CMK (cell line): ENCODE data around the gene SERPINE1.
"Not testable (repeated sequence)": the region's sequence is repeated elsewhere in the genome, so short reads cannot be mapped to it uniquely, and the experiment has no call there.

Experiments
- DNase-seq: peaks from one replicate; pipeline ENCODE4 v3.0.0-alpha.2; 2010; ENCODE audit warnings: low read depth

SERPINE1 gene

DNA sequence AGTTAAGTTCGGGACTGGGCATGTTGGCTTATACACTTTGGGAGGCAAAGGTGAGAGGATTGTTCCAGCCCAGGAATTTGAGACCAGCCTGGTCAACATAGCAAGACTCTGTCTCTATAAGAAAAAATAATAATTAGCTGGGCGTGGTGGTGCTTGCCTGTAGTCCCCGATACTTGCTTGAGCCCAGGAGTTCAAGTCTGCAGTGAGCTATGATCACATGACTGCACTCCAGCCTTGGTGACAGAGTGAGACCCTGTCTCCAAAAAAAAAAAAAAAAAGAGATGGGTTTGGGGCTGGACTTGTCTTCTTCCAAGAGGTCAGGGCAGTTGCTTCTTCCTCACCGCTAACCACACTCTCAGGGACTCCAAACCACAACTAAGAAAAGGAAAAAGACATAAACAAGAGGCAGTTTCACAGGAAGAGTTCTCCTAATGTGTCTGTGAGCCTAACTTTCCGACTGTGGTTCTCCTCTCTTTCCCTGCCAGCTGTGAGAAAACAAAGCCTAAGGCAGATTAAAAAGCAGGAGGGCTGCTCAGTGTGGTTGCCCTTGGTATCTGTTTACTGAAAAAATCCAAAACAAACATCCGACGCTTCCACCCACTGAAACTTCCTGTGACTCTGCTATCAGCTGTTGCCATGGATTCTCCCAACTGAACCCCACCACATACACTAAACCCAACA is 2.4 kb upstream of the SERPINE1 start:
- DNase-seq = no peak

DNA sequence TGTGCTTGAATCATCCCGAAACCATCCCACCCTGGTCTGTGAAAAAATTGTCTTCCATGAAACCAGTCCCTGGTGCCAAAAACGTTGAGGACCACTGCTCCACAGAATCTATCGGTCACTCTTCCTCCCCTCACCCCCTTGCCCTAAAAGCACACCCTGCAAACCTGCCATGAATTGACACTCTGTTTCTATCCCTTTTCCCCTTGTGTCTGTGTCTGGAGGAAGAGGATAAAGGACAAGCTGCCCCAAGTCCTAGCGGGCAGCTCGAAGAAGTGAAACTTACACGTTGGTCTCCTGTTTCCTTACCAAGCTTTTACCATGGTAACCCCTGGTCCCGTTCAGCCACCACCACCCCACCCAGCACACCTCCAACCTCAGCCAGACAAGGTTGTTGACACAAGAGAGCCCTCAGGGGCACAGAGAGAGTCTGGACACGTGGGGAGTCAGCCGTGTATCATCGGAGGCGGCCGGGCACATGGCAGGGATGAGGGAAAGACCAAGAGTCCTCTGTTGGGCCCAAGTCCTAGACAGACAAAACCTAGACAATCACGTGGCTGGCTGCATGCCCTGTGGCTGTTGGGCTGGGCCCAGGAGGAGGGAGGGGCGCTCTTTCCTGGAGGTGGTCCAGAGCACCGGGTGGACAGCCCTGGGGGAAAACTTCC is 784 bp upstream of the SERPINE1 start:
- DNase-seq = no peak

DNA sequence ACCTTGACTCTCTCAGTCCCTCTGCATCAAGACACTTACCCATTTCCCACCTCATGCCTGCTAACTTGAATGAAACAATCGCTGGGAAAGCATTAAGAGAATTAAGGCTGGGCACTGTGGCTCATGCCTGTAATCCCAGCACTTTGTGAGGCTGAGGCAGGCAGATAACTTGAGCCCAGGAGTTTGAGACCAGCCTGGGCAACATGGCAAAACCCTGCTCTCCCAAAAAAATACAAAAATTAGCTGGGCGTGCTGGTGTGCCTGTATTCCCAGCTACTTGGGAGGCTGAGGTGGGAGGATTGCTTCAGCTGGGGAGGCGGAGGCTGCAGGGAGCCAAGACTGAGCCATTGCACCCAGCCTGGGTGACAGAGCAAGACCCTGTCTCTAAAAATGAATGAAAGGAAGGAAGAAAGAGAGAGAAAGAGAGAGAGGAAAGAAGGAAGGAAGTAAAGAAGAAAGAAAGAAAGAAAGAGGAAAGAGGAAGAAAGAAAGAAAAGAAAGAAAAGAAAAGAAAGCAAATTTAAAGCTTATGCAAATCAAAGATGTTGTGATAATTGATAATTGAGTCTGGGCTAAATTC is 646 bp downstream of the SERPINE1 start:
- DNase-seq = no peak

DNA sequence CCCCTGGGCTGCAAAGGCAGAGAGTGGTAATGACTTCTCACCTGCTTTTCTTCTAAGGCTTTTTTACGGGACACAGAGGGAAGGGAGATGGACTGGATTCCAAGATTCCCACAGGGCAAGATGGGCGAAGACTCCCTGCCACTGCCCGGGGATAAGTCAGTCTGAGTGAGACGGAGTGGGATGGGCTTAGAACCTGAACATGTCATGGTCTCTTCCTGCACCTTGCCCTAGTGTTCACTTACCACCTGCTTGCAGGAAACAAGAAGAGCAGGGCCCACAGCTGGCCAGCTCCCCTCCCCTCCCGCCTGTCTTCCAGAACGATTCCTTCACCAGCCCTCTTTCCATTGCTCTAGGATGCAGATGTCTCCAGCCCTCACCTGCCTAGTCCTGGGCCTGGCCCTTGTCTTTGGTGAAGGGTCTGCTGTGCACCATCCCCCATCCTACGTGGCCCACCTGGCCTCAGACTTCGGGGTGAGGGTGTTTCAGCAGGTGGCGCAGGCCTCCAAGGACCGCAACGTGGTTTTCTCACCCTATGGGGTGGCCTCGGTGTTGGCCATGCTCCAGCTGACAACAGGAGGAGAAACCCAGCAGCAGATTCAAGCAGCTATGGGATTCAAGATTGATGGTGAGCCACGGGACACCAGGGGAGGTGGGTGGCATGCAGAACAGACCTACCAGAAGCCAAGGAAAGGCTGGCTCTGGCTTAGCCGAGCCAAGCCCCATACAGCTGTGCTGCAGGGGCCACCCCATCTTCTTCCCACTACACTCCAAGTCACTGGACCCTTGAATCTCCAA is 1.3 kb downstream of the SERPINE1 start:
- DNase-seq = no peak

DNA sequence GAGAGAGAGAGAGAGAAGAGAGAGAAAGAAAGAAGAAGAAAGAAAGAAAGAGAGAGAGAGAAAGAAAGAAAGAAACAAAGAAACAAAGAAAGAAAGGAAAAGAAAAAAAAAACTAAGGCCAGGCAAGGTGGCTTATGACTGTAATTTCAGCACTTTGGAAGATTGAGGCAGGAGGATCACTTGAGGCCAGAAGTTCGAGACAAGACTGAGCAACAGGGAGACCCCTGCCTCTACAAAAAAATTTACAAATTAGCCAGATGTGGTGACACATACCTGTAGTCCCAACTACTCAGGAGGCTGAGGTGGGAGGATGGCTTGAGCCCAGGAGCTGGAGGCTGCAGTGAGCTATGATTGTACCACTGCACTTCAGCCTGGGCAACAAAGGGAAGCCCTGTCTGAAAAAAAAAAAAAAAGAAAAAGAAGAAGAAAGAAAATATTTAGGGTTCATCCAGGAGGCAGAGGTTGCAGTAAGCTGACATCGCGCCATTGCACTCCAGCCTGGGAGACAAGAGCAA is 2.8 kb downstream of the SERPINE1 start:
- DNase-seq = no peak

DNA sequence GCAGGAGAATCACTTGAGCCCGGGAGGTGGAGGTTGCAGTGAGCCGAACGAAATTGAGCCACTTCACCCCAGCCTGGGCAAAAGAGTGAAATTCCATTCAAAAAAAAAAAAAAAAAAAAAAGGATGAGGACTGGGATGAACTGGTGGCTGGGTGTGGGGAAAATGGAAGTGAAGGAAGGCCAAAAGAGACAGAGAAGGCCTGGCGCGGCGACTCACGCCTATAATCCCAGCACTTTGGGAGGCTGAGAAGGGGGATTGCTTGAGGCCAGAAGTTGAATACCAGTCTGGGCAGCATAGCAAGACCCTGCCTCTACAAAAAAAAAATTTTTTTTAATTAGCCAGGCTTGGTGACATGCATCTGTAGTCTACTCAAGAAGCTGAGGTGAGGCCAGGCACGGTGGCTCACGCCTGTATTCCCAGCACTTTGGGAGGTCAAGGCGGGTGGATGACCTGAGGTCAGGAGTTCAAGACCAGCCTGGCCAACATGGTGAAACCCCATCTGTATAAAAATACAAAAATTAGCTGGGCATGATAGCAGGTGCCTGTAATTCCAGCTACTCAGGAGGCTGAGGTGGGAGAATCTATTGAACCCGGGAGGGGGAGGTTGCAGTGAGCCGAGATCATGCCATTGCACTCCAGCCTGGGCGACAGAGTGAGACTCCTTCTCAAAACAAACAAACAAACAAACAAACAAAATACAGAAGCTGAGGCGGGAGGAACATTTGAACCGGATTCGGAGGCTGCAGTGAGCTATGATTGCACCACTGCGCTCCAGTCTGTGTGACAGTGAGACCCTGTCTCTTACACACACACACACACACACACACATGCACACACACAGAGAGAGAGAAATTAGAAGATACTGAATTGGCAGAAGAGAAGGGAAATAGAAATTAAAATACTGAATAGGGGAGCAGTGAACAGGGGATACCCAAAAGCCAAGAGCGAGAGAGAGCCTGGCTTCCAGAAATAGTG is 6.0 kb downstream of the SERPINE1 start:
- DNase-seq = not testable (repeated sequence)

DNA sequence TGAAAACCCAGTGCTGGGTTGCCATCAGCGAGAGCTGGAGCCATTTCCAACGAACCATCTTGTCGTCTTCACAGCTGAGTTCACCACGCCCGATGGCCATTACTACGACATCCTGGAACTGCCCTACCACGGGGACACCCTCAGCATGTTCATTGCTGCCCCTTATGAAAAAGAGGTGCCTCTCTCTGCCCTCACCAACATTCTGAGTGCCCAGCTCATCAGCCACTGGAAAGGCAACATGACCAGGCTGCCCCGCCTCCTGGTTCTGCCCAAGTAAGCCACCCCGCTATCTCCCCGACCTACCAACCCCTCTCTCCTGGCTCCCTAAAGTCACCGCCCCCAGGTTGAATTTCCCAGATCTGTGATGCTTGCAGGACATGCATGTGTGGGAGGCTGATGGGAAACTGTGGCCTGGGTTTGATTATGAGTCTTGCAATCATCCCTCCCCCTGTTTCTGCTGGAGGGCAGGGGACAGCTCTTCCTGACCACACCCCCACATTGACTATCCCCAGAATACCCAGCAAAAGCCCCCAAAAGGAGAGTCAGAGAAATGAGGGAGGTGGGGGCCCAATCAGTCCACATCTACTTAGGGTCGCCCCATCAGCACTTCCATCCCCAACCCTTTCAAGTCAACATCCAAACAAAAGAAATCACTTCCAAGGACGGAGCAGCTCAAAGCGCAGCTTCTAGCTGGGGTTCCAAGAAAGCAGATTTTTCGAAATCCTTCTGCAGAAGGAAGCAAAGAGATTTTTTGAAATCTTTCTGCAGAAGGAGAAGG is 6.9 kb downstream of the SERPINE1 start:
- no peak for DNase-seq

DNA sequence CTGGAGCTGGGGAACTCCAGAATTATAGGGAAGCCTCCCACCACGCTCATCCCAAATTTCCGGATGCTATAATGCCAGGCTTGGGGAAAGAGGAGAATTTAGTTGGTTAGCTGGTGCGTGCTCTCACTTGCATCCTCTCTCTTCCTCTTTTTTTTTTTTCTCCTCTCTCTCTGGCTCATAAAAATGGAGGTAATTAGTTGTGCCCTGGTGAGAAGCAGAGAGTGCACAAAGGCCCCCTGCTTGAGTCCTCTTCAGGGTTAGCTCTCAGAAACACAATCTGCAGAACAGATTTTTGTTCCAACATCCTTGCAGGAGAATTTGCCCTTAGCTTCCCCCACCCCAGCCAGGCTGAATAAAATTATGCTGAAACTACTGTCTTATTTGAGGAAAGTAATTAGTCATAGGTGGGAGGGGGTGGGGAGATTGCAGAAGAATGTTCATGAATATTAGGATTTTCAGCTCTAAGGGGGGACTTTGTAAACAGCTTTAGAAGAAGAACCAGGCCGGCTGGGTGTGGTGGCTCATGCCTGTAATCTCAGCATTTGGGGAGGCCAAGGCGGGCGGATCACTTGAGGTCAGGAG is 7.6 kb downstream of the SERPINE1 start:
- DNase-seq = no peak

DNA sequence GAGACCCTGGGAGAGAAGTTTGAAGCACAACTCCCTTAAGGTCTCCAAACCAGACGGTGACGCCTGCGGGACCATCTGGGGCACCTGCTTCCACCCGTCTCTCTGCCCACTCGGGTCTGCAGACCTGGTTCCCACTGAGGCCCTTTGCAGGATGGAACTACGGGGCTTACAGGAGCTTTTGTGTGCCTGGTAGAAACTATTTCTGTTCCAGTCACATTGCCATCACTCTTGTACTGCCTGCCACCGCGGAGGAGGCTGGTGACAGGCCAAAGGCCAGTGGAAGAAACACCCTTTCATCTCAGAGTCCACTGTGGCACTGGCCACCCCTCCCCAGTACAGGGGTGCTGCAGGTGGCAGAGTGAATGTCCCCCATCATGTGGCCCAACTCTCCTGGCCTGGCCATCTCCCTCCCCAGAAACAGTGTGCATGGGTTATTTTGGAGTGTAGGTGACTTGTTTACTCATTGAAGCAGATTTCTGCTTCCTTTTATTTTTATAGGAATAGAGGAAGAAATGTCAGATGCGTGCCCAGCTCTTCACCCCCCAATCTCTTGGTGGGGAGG is 10.8 kb downstream of the SERPINE1 start:
- no peak for DNase-seq

DNA sequence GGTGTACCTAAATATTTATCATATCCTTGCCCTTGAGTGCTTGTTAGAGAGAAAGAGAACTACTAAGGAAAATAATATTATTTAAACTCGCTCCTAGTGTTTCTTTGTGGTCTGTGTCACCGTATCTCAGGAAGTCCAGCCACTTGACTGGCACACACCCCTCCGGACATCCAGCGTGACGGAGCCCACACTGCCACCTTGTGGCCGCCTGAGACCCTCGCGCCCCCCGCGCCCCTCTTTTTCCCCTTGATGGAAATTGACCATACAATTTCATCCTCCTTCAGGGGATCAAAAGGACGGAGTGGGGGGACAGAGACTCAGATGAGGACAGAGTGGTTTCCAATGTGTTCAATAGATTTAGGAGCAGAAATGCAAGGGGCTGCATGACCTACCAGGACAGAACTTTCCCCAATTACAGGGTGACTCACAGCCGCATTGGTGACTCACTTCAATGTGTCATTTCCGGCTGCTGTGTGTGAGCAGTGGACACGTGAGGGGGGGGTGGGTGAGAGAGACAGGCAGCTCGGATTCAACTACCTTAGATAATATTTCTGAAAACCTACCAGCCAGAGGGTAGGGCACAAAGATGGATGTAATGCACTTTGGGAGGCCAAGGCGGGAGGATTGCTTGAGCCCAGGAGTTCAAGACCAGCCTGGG is 11.4 kb downstream of the SERPINE1 start:
- no peak for DNase-seq

DNA sequence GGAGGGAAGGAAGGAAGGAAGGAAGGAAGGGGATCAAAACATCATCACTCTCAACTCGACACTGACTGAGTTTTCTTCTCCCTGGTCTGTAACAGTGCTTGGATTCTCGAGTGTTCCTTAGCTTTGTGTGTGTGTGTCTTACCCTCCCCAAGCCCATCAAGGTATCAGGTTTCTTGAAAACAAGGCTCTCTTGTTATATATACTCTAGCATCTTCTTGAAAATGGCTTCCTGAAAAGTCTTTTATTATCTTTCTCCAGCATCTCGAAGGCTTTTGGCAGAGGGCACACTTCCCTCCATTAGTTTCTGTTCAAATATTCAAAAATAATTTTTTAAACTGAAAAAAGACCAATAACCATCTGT is 13.4 kb downstream of the SERPINE1 start:
- no peak for DNase-seq

DNA sequence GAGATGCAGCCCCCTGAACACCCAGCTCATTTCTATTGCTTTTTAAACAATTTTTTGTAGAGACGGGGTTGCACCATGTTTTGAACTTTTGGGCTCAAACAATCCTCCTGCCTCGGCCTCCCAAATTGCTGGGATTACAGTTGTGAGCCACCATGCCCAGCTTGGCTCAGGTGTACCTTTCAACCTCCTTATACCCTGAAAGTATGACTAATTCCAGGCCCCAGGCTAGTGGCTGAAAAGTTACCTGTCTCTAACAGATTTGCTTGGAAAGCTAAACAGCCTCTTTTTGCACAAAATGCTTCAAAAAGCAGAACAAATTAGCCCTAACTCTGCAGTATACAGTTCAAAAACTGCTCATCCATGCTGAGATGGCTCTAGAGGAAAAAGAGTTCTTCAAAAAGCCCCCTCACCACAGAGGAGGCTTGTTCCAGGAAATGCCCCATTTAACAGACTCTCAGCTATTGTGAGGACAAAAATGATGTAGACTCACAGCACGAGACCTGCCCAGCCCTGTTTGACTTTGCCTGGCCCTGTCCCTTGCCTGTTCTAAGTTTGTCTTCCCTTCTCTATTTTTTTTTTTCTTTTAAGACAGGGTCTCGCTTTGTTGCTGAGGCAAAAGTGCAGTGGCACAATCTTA is 14.0 kb downstream of the SERPINE1 start:
- no peak for DNase-seq

DNA sequence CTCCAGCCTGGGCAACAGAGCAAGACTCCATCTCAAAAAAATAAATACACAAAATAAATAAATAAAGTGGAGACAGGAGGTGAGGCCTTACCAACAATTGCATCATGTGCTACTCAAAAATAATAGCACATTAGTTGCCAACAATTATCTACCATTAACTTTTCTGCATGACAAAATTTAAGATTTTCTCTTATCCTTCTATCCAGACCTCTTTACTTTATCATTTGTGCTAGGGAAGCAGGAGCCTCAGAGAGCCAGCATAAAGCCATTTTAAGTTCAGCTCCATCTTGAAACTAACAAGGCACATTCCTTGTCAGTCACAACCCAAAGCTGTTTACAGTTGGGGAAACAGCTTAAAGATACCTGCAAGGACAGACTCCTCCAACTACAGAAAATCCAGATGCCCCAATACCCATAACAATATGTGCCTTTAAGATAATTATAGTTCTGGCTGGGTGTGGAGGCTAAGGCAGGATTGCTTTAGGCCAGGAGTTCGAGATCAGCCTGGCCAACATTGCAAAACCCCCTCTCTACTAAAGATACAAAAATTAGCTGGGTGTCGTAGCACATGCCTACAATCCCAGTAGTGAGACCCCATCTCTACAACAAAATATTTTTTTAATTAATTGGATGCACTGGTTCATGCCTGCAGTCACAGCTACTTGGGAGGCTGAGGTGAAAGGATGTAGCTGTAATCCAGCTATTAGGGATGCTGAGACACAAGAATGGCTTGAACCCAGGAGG is 25.2 kb downstream of the SERPINE1 start:
- no peak for DNase-seq

DNA sequence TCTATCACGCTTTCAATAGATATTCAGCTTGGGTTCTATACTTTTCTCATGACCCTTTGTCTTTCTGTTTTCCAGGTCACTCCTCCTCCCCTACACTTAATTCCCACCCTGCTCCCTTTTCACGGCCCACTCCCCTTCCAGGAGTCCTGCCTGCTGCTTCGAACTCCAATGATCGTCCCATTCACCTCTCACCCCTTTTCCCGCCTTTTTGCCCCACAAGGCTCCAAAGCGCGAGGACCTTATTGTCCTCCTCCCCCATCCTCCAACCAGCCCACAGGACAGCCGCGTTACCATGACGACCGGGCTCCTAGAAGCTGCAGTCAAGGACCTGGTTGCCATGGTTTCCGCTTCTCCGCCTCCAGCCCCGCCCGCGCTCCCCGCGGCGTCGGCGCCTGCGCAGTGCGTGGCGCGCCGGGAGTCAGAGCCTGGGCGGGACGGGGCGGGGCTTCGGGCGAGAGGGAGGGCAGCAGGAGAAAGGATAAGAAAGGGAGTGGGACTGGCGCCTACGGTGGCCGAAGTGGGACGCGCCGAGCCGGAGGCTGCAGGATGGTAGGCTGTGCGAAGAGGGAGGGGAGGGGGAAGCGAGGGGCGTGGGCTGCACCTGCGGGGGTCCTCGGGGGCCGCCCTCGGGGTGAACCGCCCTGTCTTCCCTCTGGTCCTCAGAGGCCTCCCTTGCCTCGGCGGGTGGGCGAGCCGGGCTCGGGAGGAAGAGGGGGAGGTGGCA is 27.2 kb downstream of the SERPINE1 start, which contains the start of gene AP1S1:
TSS of gene AP1S1 (plus strand) at position 508 of the 724 bp plus-strand sequence. CDS start at position 547, 39 bp downstream.
- DNase-seq = peak; percentile 96

DNA sequence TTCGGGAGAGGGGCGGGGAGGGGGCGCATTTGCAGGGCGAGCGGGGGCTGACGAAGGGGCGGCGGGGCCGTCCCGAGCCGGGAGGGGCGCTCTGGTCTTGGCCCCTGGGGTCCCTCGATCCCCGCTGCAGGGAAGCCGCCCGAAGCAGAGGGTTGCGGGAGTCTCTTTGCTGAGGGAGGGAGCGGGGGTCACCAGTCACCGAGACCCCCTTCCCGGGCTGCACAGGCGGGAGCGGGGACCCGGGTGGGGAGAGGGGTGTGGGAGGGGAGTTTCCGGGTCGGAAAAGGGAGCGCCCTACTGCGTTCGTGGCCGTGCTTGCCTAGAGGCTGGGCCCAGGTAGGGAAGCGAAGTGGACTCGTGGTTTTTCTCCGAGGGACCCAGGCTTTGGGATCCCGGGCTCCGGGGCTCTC is 27.8 kb downstream of the SERPINE1 start:
- DNase-seq = no peak

DNA sequence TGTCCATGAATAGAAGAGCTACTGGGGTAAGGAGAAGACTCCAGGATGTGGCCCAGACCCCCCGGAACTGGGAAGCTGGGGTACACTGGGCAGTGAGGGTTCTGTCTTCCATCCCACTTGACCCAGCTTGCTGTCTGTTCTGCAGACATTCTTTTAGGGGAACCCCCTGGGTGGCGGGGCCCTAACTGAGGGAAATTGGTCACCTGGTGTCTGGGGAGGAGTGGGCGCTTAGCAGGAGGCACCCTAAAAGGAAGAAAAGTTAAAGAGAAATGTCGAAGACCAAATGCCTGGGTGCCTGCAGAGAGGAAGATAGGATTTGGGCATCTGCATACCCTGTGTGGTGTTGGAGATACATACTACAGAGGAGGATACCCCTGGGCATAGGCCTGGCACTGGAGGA is 28.4 kb downstream of the SERPINE1 start:
- no peak for DNase-seq

DNA sequence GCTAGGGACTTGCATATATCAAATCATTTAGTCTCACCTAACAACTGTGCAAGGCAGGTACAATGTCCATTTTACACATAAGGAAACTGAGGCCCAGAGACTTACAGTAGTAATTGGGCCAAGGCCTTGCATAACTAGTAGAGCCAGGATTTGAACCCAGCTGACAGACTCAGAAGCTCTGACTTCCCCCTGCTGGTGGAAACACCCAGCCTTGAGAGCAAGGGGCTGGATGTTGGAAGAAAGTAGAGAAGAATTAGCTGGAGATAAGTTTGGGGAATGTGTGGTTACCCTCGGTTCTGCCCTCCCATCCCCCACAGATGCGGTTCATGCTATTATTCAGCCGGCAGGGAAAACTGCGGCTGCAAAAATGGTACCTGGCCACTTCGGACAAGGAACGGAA is 29.4 kb downstream of the SERPINE1 start:
- no peak for DNase-seq
